Islet precursor cell (in vitro differentiated cells): ENCODE measurements around the gene ARMC9.
"Not testable (repeated sequence)": the region's sequence is repeated elsewhere in the genome, so short reads cannot be mapped to it uniquely, and the experiment has no call there.

ENCODE experiments used
- DNase-seq: peaks from one replicate; pipeline ENCODE4 v3.0.0-alpha.2; 2018

ARMC9 gene

DNA sequence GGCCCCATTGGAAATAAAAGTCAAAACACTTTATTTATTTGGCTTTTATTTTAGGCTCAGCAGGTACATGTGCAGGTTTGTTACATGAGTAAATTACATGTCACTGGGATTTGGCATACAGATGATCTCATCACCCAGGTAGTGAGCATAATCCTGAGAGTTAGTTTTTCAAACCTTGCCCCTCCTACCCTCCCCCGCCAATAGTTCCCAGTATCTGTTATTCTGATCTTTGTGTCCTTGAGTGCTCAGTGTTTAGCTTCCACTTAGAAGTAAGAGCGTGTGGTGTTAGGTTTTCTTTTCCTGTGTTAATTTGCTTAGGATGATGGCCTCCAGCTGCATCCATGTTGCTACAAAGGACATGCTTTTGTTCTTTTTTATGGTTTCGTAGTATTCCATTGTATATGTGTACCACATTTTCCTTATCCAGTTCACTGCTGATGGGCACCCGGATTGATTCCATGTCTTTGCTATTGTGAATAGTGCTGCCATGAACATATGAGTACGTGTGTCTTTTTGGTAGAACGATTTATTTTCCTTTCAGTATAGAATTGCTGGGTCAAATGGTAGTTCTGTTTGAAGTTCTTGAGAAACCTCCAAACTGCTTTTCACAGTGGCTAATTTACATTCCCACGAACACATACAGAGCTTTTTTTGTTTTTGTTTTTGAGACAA is 47.9 kb downstream of the ARMC9 start:
- no peak for DNase-seq

DNA sequence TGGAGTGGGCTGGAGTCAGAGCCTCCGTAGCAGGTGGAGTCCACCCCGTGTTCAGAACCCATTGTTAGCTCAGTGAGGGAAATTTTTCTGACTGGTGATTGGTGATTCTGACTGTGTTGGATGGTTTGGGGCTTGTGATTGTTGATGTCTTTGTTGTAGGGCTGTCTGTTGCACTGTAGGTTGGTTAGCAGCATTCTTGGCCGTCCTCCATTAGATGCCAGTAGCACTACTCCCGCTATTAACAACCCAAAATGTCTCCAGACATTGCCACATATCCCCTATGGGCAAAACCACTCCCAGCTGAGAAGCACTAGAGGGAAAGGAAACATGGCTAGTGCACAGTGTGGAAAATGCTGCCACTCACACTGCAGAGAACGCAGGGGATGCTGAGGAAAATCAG is 51.7 kb downstream of the ARMC9 start:
- no peak for DNase-seq

DNA sequence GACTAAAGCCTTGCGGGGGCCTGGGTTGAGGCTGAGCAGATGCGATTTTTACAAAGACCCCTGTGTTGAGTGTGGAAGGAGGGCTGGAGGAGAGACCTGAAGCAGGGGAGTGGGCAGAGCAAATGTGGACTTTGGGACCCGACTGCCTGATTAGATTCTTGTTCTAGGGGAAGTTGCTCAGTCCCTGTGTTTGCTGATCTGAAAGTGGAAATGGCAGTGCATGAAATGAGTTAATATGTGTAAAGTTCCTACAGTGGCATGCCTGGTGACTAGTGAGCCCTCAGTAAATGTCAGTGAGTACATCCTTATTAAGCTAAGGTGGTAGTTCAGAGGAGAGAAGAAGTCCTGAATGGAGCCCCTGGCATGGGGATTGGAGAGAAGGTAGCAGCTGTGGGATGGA is 52.3 kb downstream of the ARMC9 start:
- no peak for DNase-seq

DNA sequence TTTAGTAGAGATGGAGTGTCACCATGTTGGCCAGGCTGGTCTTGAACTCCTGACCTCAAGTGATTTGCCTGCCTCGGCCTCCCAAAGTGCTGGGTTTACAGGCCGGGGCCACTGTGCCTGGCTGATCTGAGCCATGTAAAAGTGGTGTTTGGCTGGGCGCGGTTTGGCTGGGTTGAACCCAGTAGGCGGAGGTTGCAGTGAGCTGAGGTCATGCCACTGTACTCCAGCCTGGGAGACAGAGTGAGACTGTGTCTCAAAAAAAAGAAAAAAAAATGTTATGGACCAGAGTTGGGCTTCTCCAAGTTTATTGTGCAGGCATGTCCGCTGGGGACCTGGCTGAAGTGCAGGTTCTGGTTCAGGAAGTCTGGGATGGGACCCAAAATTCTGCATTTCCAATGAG is 54.9 kb downstream of the ARMC9 start:
- not testable (repeated sequence) for DNase-seq

DNA sequence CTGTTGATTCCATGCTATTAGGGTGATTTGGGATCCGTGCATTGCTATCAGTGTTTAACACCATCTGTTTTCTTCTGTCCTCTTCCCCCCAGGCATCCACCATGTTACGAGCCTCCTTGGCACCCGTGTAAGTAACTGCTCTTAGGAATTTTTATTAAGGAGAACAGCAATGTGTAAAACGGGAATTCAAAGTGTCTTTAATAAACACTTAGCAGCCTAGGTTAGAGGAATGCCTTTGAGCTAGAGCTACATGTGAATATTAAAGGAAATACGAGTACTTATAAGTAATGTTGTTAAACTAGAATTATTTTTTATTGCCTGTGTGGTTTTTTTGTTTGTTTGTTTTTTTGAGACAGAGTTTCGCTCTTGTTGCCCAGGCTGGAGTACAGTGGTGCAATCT is 58.1 kb downstream of the ARMC9 start:
- no peak for DNase-seq

DNA sequence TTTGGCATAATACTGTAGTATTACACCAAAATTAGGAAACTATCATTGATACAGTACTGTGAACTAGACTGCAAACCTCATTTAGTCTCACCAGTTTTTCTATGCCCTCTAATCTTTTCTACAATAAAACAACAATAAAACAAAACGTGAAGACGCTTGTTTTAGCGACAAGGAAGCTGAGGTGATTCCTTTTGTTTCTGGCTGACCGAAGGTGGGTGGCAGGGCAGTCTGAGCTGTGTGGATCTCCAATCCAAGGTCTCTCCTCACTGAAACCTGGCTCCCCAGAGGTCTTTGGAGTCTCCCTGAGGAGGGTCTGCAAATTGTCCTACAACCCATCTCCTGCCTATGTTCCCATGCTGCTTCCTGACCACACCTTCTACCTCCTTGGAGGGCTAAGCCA is 59.3 kb downstream of the ARMC9 start:
- DNase-seq = no peak

DNA sequence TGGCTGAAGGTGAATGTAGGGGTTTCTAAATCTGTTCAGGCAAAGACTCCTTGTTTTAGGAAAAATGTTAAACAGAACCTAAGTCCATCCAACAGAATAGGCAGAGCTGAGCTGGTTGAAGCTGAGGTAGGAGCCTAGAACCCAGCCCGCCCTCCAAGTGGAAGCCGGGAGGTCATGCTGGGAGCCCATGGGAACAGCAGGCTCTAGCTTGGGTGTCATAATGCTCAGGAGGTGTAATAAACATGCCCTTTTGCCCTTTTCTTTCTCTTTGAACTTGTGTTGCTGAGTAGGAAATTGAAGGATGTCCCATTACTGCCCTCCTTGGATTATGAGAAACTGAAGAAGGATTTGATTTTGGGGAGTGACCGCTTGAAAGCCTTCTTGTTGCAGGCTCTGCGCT is 60.3 kb downstream of the ARMC9 start:
- DNase-seq = no peak

DNA sequence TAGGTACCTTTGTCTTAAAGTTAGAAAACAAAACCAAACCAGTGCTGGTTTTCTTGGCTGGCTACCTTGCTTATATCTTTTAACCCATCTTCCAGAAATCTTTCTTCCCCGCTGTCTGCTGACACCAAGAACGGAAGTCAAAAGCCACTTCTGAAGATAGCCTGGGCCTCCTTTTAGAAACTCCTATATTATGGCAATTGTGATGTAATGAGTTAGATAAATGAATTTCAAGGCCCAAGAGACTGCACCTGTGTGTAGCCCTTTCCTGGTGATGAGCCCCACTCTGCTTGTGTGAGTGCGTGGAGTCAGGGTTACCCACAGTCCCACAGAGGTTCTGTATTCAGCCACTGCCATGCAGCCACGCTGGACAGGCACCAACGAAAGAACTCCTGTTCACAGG is 60.7 kb downstream of the ARMC9 start:
- no peak for DNase-seq

DNA sequence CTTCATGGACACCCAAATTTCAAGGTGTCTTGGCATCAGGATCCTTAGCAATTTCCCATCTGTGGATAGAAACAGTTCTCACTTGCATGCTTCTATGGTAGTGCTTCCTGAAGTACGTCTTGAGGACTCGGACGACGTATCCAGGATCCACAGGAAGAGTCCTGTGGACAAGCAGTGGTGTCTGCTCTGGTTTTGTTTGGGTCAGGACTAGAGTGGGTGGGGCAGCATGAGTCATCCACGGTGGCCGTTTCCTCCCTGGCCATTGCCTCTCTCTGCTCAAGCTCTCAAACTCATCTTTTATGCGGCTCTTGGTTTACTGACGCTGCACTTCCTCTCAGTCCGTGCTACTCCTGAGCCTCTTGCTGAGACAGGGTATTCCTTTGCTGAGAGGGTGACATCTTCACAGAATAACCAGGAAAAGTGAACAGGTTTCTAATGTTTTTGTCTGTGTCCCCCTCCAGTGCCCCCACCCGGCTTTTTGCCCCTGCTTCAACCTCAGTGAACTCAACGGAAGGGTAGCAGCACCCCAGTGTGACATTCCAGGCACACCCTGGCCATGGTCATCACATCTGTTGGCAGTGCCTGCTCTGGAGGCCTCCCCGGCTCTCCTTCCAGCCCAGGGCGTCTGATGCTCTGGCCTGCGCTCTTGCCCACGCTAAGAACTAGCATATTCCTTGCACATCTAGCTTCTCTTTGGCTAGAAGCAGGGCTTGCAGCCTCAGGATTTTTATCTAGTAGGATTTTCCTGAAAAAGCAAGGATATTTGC is 62.2 kb downstream of the ARMC9 start:
- DNase-seq = peak; percentile 71

DNA sequence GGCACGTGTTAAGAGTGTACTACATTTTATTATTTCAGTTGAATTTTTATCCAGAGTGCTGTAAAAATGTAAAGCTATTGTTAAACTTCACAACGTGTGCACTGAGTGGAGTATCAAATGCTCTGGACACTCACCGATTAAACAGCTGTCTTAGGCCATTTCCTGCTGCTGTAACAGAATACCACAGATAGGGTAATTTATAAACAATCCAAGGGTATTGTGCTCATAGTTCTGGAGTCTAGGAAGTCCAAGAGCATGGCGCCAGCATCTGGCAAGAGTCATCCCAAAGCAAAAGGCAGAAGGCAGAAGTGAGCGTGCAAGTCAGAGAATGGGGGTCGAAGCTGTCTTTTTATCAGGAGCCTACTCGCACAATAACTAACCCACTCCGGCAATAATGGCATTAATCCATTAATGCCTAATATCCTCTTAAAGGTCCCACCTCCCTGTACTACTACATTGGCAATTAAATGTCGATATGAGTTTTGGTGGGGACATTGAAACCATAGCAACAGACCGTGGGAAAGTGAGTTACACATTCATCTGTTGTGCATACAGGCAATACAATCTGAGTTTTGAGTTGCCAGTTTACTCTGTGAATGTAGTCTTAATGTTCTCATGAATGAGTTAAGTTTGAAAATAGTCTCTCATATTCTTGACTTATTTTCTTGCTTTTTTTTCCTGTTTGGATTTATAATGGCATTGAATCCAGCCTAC is 64.8 kb downstream of the ARMC9 start:
- no peak for DNase-seq

DNA sequence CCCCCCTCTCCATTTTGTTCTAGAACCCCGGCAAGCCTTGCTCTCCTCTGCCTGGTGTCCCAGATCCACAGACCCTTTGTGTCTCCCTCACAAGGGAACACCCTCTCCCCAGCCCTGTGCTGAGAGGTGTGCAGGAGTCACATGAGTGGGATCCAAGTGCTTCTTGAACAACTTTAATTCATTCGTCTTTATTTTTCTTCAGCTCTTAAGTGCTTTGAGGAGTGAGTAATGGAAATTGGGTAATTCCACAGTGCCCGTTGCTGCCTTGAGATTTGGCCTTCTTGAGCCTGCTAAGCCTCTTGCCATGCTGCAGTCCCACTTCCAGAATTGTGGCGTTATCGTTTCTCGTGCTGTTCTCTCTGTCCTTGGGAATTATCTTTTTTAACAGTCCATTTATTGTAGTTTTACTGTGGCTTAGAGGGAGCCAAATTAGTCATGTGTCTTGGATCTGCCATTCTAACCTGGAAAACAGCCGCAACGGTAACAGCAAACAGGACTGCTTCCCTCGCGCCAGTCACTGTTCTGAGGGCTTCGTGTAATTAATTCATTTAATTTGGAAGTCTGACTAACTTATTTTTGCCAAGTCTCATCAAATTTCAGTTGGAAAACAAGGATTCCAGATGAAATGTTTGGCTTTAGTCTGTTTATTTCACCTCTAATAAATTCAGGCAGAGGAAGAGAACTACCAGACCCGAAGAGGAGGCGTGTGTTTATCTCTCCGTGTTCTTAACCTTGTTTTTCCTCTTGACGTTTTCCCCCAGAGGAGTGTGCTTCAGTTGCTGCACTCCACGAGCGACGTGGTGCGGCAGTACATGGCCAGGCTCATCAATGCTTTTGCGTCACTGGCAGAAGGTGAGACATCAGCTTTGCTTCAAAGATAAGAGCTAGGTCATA is 72.0 kb downstream of the ARMC9 start:
- no peak for DNase-seq

DNA sequence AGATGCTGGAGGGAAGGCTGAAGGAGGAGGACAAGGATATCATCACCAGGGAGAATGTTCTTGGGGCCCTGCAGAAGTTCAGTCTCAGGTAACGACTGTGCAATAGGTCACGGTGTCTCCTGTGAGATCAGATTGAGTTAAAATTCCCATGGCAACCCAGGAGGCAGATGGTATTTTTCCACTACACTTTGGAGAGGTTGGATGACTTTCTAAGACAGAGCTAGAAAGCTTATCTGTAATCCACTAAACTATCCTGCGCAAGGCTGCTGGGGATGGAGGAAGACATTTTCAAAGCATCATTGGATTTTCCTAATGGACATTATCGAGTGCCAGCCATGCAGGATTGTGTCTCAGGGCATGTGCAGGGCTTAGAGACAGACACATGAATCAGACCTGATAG is 74.6 kb downstream of the ARMC9 start:
- peak; percentile 17 for DNase-seq

DNA sequence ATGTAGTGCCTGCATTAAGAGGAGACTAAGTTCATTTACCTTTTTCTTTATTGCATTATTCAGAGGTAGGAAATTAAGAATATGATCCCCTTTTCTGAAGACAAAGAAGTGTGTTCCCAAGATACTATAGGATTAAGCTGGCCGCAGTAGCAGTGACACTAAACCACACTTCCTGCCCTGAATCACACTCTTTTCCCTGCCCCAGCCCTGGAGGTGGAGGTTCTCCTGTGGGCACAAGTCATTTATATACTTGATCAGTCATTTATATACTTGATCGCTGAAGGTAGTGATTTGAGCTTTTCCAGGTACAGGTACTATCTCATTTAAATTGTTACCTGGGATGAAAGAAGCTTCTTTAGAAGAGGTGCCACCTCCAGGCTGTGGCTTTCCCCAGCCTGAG is 78.6 kb downstream of the ARMC9 start:
- DNase-seq = no peak

DNA sequence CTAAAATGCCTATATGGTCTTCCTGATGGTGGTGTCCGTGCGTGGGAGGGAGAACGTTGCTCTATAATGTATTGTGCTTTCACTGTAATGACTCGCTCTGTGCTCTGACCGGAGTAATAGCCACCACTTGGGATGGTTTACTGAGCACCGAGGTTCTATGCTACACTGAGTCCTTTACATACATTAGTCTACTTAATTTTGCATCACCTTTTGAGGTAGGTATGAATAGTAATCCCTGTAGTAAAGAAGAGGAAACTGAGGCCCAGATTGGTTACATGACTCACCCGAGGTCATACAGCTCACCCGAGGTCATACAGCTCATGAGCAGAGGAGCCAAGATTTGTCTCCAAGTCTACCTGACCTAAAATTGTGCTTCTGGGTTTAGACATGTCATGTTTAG is 79.5 kb downstream of the ARMC9 start:
- DNase-seq = peak; percentile 4

DNA sequence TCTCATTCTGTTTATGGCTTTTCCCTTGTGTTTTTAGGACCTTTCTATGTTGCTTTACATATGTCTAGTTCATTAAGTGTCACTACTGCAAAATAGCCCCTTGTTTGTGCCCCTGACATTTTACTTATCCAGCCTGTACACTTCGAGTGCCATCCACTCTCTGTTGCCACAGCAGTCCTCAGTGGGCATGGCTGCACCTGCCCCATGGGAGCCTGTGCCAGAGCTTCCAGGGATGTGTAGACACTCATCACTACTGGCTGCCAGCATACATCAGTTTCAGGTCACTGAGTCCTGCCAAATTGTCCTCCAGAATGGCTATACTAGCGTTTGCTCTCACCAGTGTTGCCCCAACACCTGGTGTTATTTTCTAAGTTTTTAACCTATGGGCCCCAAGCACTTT is 80.4 kb downstream of the ARMC9 start:
- DNase-seq = no peak

DNA sequence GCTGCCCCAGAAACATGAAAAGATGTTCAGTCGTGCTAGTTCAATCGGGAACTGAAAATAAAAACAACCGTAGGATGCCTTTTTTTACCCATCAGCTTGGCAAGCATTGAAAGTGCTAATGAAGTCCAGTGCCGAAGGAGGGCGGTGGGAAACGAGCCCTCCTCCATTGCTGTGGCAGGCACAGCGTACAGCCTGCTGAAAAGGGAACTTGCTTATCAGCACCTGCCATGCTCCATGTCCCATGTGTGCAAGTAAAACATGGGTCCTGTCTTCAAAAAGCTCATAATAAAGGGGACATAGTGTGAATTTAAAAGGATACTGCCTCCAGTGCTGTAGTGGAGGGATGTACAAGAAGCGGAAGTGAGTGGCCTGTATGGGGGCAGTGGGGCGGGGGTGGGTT is 82.4 kb downstream of the ARMC9 start:
- no peak for DNase-seq

DNA sequence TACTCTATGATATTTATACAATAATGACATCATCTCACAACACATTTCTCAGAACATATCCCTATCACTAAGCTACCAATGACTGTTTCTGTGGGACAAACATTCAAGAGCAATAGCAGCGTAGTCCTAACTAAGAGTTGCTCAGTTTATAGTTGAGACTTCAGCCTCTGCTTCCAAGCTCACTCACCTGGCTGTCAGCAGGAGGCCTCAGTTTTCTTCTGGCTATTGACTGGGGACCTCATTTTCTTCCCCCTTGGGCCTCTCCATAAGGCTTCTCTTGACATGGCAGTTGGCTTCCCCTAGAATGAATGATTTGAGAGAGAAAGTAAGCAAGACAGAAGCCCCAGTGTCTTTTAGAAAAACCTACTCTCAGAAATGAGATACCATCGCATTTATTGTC is 85.9 kb downstream of the ARMC9 start:
- no peak for DNase-seq

DNA sequence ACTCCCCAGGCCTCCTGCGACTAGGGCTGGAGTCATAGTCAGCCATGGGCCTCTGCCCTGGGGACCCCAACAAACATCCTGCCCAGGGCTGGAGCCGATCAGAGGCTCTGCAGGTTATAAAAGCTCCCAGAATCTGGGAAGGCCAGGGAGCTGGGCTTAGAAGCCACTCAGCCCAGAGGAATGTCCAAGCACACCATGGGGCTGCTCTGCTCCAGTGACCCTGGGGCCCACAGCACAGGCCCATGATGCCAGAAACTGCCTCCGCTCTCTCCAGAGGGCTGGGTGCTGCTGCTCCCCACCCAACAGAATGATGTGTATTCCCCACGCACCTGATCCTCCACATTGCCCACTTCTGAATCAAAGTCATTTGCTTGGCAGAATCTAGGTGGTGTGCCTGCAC is 88.5 kb downstream of the ARMC9 start:
- DNase-seq = no peak

DNA sequence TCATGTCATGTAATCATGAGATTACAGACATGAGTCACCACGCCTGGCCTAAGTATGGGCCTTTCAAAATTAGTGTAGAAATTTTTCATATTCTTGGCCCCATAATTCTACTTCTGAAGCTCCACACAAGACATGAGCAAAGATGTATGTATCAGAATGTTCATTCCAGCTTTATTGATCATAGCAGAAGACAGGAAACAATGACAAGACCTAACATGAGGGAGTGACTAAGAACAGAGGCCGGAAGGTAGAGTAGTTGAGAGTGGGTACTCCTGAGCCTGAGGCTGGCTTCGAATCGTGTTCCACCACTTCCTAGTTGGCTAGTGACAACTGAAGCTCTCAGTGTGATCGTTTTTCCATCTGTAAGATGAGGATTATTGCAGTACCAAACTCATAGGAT is 89.3 kb downstream of the ARMC9 start:
- DNase-seq = no peak

DNA sequence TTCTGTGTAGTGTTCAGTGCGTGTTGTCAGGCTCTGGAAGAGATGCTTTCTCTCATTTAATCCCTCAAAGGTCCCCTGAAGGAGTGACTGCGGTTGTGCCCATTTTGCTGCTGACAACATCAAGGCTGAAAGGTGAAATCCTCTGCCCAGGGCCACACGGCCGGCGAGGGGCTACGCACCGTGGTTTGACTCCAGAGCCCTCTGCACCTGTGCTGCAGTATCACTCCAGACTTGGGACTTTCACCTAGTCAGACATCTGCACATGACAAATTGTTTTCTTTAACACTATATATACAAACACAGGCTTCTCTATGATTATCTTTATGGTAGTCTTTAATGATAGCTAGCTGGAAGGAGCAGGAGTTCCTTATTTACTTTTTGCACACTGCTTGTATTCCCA is 90.2 kb downstream of the ARMC9 start:
- no peak for DNase-seq

DNA sequence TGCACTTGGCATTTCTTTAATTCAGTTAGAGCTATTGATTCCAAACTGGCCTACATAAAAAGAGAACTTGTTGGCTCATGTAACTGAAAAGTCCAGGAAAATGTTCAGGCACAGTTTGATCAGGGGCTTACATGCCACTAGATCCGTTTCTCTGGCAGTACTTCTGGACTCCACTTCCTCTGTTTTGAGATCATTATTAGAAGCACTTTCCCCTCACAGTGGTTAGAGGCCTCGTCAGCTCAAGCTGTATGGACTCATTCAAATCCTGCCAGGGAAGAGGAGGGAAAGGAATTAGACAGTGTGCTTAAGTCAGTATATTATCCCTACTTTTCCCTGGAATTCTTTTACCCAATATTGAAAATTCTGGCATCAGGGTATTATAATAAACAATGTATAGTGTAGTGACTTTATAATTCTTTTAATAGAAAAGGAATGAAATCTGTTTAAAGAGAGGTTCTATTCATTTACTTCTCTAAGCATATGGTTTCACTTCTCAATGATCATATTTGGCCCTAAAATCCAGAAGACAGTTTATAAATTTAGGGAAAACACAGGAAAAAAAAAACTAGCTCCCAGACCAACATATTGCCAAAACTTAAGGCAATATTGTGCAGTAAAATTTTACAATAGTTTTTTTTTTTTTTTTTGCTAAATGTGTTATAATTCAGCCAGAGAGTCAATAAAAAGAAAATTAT is 92.0 kb downstream of the ARMC9 start:
- no peak for DNase-seq

DNA sequence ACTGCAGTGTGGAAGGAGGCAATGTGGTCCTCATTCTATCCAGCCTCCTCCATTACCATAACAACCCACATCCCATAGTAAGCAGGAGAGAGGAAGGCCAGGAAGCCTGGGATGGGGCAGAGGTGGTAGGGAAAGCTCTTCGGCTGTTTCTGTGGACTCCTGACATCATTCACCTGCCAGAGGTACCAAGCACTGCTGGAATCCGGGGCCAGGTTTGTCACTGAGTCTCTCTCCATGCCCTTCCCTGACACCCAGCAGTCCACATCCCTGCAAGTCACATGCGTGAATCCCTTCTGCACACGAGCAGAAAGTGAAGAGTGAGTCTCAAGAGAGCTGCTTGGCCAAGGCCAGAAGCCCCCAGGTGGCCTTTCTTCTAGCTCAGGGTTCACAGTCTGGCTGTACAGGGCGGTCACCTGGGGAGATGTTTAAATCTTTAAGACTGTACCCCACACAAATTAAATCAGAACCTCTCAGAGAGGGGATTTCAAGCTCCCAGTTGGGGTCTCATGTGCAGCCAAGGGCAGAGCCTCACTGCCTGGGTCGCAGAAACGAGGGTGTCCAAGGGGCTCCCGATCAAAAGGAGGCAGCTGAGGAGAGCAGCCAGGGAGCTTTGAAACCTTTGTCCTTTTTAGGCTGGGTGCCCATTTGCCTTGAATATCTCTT is 94.2 kb downstream of the ARMC9 start:
- no peak for DNase-seq
